ENCODE data around the gene SETBP1. TPM values are rescaled to one million over a fixed set of nuclear protein-coding genes. Genes with fewer than 3 reads are reported as not detected.

The SETBP1 gene
- polyA plus RNA-seq, 1 experiment, result 2.9 TPM

DNA sequence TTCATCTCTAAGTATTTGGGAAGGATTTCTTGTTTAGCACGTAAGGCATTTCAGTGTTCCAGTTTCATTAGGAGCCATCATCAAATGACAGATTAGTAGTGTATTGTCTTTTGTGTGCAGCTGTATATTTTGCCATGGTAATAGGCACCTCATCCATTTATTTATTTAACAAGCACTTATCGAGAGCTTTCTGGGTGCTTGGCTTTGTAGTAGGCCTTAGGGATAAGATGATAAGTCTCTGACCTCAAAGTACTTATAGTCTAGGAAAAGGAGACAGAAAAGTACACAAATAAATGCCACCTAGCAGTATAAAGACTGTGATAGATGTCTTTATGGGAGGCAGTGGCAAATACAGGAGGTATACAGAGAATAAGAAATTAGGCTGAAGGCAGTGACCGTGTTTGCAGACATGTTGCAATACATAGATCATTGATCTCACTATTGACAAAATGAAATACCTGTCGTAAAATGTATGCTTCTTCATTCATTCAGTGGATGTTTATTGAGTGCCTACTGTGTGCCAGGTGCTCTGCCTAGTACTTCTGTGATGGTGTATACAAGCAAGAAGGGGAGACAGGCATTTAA is 265.9 kb downstream of the SETBP1 start:
- Histone ChIP-seq H3K4me3 (ENCODE audit: low read depth, low read length) (no peak overlapping the region), H3K27me3 (ENCODE audit: control insufficient read depth, insufficient read depth, low read length) (no peaks in the 10 kb centered on the region), H3K36me3 (ENCODE audit: control insufficient read depth, insufficient read depth, low read length) (no peaks in the 10 kb centered on the region)
- CTCF ChIA-PET, result no interaction called here
- POLR2A ChIA-PET, result no interaction called here
- no peak for DNase-seq (ENCODE audit: low read depth)
- no peak for TF ChIP-seq CTCF (IDR thresholded peaks at IDR 0.05; ENCODE audit: insufficient read depth, low read depth, low read length)

DNA sequence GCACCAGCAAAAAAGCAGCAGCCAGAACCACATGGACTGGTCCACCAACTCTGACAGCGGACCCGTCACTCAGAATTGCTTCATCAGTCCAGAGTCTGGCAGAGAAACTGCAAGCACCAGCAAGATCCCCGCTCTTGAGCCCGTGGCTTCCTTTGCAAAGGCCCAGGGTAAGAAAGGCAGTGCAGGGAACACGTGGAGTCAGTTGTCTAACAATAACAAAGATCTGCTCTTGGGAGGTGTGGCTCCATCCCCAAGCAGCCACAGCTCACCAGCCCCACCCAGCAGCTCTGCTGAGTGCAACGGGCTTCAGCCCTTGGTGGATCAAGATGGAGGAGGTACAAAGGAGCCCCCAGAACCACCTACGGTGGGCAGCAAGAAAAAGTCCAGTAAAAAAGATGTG is 269.3 kb downstream of the SETBP1 start:
- H3K4me3 ChIP-seq (ENCODE audit: low read depth, low read length), result no peak overlapping the region
- POLR2A ChIA-PET, result no interaction called here
- DNase-seq (ENCODE audit: low read depth), result no peak
- CTCF ChIA-PET, result interaction anchor here (2.2 kb wide), 1 partner anchor 11 kb away, joined by 5 read pairs; no protein-coding TSS in a partner anchor
- no peaks in the 10 kb centered on the region for H3K36me3 ChIP-seq (ENCODE audit: control insufficient read depth, insufficient read depth, low read length)
- TF ChIP-seq CTCF (IDR thresholded peaks at IDR 0.05; ENCODE audit: insufficient read depth, low read depth, low read length), result no peak
- no peaks in the 10 kb centered on the region for H3K27me3 ChIP-seq (ENCODE audit: control insufficient read depth, insufficient read depth, low read length)

DNA sequence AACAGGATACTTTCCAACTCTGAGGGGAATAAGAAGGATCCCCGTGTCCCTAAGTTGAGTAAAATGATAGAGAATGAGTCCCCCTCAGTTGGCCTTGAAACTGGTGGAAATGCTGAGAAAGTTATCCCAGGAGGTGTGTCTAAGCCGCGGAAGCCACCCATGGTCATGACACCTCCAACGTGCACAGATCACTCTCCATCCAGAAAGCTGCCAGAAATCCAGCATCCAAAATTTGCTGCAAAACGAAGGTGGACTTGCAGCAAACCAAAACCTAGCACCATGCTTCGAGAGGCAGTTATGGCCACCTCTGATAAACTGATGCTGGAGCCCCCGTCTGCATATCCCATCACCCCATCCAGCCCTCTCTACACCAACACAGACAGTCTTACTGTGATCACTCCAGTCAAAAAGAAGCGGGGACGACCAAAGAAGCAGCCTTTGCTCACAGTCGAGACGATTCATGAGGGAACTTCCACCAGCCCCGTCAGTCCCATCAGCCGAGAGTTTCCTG is 270.1 kb downstream of the SETBP1 start:
- Histone ChIP-seq H3K27me3 (ENCODE audit: control insufficient read depth, insufficient read depth, low read length) (no peaks in the 10 kb centered on the region), H3K4me3 (ENCODE audit: low read depth, low read length) (no peak overlapping the region), H3K36me3 (ENCODE audit: control insufficient read depth, insufficient read depth, low read length) (no peaks in the 10 kb centered on the region)
- no peak for DNase-seq (ENCODE audit: low read depth)
- ChIA-PET POLR2A (interaction anchor here (0.6 kb wide), 1 partner anchor 463 kb away, joined by 3 read pairs; no protein-coding TSS in a partner anchor), CTCF (no interaction called here)
- no peak for TF ChIP-seq CTCF (IDR thresholded peaks at IDR 0.05; ENCODE audit: insufficient read depth, low read depth, low read length)

DNA sequence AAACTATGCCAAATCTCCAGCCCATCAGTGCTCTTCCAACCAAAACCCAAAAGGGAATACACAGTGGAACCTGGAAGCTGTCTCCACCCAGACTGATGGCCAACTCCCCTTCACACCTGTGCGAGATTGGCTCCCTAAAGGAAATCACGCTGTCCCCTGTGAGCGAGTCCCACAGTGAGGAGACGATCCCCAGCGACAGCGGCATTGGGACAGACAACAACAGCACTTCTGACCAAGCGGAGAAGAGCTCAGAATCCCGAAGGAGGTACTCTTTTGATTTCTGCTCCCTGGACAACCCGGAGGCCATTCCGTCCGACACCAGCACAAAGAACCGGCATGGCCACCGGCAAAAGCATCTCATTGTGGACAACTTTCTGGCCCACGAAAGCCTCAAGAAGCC is 271.1 kb downstream of the SETBP1 start:
- Histone ChIP-seq H3K4me3 (ENCODE audit: low read depth, low read length) (no peak overlapping the region), H3K36me3 (ENCODE audit: control insufficient read depth, insufficient read depth, low read length) (no peaks in the 10 kb centered on the region), H3K27me3 (ENCODE audit: control insufficient read depth, insufficient read depth, low read length) (no peaks in the 10 kb centered on the region)
- ChIA-PET CTCF (no interaction called here), POLR2A (no interaction called here)
- TF ChIP-seq CTCF (IDR thresholded peaks at IDR 0.05; ENCODE audit: insufficient read depth, low read depth, low read length), result no peak
- DNase-seq (ENCODE audit: low read depth), result no peak

DNA sequence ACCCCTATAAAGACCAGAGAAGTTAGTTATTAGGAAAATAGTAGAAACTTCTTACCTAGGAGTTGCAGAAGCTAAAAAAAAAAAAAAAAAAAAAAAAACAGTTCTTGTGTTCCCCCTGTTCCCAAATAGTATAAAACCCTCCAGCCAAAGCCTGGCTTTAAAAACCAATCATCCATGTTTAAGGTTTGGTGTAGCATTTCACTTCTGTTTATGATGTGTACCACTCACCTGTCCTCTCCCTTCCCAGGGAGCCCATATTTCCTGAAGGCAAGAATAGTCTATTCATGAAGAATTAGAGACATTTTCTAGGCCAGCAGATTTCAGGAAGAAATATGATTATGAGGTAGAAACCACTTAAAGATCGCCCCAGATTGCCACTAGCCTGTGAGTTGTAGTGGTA is 273.6 kb downstream of the SETBP1 start:
- DNase-seq (ENCODE audit: low read depth), result no peak
- Histone ChIP-seq H3K36me3 (ENCODE audit: control insufficient read depth, insufficient read depth, low read length) (no peaks in the 10 kb centered on the region), H3K27me3 (ENCODE audit: control insufficient read depth, insufficient read depth, low read length) (no peaks in the 10 kb centered on the region), H3K4me3 (ENCODE audit: low read depth, low read length) (no peak overlapping the region)
- ChIA-PET POLR2A (no interaction called here), CTCF (no interaction called here)
- TF ChIP-seq CTCF (IDR thresholded peaks at IDR 0.05; ENCODE audit: insufficient read depth, low read depth, low read length), result no peak

Data from BJ (cell line).